ENCODE results near the gene TMEM253.

TMEM253 gene

DNA sequence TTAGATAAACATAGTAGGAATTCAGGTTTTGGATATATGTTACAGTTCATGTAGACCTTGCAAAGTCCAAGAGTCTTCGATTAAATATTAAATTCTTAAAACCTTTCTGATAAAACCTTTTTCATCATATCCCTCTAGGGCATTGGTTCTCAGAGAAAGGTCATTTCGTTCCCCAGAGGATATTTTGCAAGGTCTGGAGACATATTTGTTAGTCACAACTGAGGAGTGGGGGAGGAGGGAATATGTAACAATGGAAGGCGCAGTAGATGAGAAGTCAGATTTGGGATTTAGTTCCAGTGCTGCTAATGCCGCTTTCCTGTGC is 5.3 kb downstream of the TMEM253 start:
- DNase-seq = no peak

DNA sequence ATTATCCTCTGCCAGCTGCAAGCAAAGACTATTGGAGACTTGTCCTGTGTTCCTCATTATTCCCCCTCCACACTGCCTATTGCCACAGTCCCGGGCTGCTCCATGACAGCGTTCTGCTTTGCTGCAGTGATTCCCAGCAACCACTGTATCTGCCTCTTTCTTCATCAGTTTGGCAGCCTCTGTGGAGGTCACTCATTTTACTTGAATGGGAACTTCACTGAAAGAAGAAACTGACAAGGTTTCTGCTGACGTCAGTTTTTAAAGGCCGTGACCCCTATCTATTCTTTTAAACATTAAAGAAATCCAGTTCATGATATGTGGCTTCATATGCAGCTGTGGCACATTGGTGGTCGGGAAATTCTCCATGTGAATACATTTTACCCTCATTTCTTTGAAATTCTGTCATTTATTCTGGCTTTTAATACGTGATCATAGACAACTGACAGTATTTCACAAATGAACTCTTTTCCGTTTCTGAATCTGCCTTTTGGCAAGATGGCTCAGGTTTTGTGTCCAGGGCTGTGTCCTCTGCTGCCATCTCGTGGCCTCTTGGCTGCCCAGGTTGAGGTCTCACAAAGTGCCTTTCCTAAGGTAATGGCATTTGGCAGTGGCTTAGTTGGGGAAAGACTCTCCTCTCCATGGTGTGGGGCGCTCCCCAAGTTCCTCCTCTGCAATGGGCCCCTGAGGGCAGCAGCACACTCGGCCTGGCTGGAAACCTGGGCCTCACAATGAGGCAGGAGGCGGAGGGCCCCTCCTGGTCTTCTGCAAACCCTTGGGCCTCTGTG is 5.8 kb downstream of the TMEM253 start:
- peak; percentile 80 for DNase-seq

DNA sequence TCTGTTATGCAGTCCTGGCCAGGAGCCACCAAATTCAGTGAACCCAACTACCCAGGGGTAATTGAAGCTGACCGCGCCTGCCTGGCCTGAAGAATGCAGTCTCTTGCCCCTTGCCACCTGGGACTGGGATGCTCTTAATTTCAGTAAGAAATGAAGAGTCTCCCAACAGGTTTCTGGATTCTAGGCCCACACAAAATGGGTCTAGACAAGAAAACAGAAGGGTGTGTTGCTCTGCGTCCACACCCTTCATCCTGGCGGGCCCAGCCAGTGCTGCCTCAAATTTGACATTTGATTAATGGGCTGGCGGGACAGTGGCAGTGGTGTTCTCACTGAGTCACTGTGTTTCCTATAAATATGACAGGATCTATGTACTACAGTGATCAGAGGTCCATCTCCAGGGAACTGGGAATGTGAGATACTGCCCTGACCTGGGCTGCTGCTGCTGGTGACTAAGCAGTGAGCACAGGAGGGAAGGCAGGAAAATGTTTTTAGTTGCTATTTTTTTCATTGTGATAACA is 6.5 kb downstream of the TMEM253 start:
- DNase-seq = no peak

DNA sequence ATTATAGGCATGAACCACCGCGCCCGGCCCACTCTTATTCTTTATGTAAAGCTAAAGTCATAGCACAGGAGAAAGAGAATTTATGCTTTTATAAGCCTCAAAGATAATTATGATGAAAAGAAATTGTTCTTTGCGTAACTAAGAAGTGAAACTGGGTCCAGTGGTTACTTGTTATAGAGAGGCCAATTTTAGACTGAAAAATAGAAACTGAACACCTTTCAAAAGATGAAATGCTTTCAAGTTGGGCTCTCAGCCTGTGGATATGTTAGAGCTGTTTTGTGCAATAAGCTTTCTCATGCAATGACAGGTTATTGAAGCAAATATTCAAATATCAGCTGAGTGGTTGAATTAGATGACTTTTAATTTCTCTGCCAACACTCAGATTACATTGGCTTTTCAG is 7.9 kb downstream of the TMEM253 start:
- no peak for DNase-seq

DNA sequence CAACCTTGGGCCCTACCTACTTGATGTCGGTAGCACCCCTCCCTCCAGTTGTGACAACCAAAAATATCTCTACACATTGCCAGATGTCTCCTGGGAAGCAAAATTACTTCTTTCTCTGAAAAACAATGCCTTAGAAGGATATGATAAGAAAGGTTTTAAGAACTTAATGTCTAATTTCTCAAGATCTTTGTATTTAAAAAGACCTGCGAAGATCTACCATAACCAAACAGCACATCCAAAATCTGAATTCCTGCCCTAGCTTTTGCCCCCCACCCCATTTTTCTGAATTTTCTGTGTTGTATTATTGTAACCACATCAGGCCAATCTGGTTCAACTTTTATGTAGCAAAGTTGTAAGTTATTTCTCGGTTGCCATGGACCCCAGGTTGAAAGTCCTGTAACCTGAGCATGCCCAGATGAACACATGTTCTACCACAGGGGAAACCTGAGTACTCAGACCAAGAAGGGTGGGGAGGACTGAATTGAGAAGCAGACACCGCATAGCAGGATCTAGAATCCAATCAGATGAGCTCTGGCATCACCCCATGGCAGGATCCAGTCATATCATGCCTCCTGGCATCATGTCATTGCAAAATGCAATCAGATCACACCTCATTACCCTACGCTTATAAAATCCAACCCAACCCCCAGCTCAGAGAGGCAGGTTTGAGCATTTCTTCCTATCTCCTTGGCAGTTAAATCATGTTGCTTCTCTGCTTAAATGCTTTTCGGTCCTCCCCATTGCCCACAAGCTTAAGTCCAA is 8.7 kb downstream of the TMEM253 start:
- DNase-seq = no peak

DNA sequence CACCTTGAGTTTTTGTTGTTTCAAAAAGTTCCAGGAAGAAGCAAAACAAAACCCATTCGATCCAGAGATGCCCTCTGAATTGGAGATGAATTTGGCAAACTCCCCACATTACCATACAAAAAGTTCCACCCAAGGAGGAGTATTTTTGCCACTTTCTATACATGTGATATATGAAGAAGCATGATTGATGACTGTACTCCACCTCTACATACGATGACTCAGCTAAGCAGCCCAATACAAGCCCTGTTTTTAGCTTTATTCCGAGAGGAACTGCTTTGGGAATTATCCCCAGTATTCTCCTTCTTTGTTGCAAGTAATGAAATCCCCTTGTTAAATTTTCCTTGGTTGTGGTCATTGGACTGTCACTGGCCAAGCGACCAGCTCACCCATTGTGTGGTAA is 11.4 kb downstream of the TMEM253 start:
- no peak for DNase-seq

DNA sequence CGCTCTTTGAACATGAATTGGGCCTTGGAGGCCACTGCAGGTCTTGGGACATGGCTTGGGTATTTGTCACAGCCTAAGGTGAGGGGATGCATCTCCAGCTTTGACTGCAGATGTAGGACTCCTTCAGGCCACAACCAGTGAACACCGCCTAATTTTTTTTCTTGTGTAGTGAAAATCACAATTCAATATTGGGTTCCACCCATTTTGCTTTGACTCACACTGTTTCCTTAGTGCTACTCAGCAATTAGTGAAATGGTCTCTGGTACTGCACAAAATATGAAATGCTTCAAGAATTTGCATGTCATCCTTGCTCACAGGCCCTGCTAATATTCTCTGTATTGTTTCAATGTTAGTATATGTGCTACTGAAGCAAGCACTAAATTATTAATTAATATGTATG is 12.5 kb downstream of the TMEM253 start:
- DNase-seq = no peak

DNA sequence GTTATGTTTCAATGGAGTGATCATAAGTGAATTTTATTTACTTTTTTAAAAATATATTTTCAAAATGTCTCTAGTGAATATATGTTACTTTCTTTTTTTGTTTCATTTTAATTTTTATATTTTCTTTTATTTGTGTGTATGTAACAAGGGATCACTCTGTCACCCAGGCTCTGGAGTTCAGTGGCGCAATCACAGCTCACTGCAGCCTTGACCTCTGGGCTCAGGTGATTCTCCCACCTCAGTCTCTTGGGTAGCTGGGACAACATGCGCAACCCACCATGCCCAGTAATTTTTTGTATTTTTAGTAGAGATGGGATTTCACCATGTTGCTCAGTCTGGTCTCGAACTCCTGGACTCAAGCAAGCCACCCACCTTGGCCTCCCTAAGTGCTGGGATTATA is 18.1 kb downstream of the TMEM253 start:
- no peak for DNase-seq

DNA sequence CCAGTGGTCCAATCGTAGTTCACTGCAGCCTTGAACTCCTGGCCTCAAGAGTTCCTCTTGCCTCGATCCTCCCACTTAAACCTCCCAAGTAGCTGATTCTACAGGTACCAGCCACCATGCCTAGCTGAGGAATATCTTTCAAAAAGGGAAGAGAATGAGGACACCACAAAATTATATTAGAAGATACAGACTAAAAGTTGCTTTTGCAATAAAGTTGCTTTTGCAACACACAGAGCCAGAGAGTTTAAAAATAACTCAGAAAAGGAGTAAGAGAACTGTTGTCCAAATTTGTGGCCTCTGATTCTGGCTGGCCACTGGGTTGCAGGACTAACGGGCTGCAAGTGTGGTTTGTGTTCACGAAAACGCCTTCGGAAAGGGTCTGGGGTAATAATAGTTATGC is 19.8 kb downstream of the TMEM253 start:
- no peak for DNase-seq

DNA sequence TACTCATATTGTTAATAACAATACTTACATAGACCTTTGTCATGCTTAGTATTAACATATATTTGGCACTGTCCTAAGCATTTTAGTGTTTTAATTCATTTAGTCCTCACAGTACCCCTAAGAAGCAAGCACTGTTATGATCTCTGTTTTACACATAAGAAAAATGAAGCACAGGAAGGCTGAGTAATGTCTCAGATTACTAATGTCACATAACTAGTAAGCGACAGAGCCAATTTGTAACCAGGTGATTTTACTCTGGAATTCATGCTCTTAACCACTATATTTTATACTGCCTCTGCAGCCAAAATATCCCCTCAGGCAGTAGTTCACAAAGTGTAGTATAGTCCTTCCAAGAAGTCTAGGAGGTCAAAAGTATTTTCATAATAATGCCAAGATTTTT is 20.3 kb downstream of the TMEM253 start:
- DNase-seq = no peak

DNA sequence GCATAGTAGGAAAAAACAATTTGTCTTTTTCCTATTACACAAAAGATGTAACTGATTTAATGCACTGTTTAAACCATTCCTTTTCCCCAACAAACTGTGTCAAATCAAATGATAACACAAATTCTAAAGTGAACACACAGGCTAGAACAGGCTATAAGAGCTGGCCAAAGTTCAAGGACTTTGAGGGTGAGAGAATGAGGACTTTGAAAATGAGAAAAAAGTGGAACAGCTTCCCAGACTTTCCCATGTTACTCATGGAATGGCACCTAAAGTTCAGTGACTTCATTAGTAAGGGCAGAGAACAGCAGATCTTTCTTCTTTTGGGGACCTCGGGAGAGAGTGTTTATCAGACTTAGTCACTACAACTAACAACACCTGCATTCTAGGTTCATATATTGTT is 22.6 kb downstream of the TMEM253 start:
- no peak for DNase-seq

DNA sequence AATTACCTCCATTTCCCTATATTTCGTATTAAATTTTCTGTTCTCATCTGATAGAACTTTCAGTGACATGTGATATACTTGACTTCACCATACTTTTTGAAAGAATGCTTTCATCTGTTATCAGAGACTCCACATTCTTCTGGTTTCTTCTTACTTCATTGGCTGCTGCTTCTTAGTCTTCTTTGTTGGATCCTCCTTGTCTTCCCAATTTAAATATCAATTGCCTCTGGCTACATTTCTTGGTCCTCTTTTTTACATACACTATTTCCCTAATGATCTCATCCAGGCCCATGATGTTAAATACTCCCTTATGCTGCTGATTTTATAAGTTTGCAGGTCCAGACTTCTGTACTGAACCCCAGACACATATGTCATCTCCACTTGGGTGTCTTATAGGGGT is 33.0 kb downstream of the TMEM253 start:
- no peak for DNase-seq

DNA sequence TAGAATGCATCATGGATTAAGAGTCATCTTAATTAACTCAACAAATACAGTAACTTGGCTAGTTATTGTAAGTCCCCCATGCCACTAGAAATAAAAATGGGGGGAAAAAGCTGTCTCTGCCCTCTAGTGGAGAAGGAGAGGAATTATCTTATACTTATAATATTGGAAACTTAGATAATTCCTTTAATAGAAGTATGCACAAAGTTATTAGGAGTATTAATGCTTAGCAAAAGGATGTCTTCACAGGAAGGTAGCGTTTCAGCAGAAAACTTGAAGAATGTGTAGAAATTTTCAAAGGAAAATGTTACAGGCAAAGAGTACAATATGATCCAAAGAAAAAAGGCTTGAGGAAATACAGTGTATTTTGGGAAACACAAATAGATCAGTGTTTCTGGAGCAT is 35.2 kb downstream of the TMEM253 start:
- peak; percentile 9 for DNase-seq

DNA sequence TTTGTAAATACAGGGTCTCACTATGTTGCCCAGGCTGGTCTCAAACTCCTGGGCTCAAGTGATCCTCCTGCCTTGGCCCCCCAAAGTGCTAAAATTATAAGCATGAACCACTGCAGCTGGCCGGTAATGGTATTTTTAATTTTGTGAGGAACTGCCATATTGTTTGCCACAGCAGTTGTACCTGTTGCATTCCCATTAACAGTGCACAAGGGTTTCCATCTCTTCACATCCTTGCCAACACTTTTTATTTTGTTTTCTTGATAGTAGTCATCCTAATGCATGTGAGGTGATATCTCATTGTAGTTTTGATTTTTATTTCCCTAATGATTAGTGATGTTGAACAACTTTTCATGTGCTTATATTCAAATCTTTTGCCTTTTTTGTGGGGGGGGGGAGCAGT is 41.5 kb downstream of the TMEM253 start:
- DNase-seq = no peak

DNA sequence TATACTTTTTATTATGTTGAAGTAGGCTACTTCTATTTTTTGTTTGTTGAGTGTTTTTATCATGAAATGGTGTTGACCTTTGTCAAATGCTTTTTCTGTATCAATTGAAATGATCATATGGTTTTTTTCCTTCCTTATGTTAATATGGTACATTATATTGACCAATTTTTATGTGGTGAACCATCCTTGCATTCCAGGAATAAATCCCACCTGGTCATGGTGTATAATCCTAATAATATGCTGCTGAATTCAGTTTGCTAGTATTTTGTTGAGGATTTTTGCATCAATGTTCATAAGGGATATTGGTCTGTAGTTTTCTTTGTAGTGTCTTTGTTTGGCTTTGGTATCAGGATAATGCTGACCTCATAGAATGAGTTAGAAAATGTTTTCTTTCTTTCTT is 44.6 kb downstream of the TMEM253 start:
- no peak for DNase-seq

DNA sequence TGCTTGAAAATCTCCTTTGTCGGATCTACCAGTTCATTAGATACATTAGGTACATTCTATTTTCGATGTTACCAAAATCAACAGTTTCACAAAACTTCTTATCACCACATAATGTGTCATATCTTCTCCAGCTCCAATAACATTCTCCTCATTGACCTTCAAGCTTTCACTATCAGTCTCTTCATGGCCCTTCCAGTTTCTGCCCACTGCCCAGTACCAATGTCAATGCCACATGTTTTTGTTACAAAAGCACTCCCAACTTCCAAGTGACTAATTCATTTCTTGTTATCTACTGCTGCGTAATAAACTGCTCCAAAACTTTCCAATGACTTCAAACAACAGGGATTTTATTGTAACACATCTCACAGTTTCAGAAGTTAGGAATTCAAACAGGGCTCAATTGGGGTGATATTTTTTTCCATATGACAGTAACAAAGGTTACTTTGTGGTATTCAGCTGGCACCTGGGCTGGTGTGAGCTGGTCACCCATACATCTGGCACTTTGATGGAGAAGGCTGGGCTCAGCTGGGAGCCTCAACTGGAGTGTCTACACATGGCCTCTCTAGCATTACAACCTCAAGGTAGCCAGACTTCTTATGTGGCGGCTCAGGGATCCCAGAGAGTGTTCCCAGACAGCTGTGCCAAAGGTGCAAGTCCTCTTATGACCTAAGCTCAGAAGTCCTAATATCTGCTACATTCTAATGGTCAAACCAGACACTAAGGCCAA is 48.9 kb downstream of the TMEM253 start:
- no peak for DNase-seq

Measured in NCI-H510A treated with DMSO at 0.1 percent for 48 hours (cell line).